Activated B cell treated with CpG ODN at 0.5 μM for 24 hours (primary cell): ENCODE data around the gene SULT1C4. TPM values are rescaled to one million over a fixed set of nuclear protein-coding genes. Genes with fewer than 3 reads are reported as not detected.

ENCODE experiments used
- ATAC-seq: fragments of 200-7000 bp; cut with Tn5 transposase; one replicate; pipeline ENCODE4 v1.10.0; 2021; ENCODE audit warnings: low read depth, mild to moderate bottlenecking, moderate library complexity
- CTCF ChIA-PET: fragments of 350-600 bp; sonication (Branson Sonifier 250); formaldehyde crosslinking; loops from one replicate; lab custom pipeline; 2021; ENCODE audit warnings: antibody characterized with exemption; lab: Charles Lee
- POLR2A ChIA-PET: fragments of 350-600 bp; sonication (Branson Sonifier 250); formaldehyde crosslinking; loops from one replicate; lab custom pipeline; 2021; ENCODE audit warnings: antibody characterized with exemption; lab: Charles Lee
- DNase-seq: peaks from one replicate; pipeline ENCODE4 v3.0.0; 2022
- H3K27ac Mint-ChIP-seq: one replicate; pipeline ENCODE4 v1.8.0; 2020; ENCODE audit warnings: mixed read lengths
- H3K27me3 Mint-ChIP-seq: one replicate; pipeline ENCODE4 v1.8.0; 2021; ENCODE audit warnings: mixed read lengths
- H3K36me3 Mint-ChIP-seq: one replicate; pipeline ENCODE4 v1.8.0; 2021; ENCODE audit warnings: low read depth, mixed read lengths
- H3K4me1 Mint-ChIP-seq: one replicate; pipeline ENCODE4 v1.8.0; 2021; ENCODE audit warnings: mixed read lengths
- H3K4me3 Mint-ChIP-seq: one replicate; pipeline ENCODE4 v1.8.0; 2020; ENCODE audit warnings: mild to moderate bottlenecking, mixed read lengths
- H3K9me3 Mint-ChIP-seq: one replicate; pipeline ENCODE4 v1.8.0; 2020; ENCODE audit warnings: mixed read lengths
- CTCF ChIP-seq: fragments of 200-600 bp; IDR thresholded peaks from one replicate; pipeline ENCODE4 v1.8.0; 2022; ENCODE audit warnings: antibody characterized with exemption, mild to moderate bottlenecking
- intact Hi-C: fragments of 100-400 bp; cut with micrococcal nuclease; formaldehyde crosslinking; loops from one replicate; pipeline ENCODE4 v1.15.1; 2024
- total RNA-seq: library from RNA; stranded (reverse); gene quantifications from 2 replicates; pipeline ENCODE4 v1.2.3, GENCODE V29; 2022

Gene SULT1C4
- total RNA-seq, 1 donor from 2014 or later: not detected

- no peak overlapping the region for H3K27ac Mint-ChIP-seq
- H3K27me3 Mint-ChIP-seq: peaks cover 2% of the 10 kb centered on the region
- H3K9me3 Mint-ChIP-seq: no peaks in the 10 kb centered on the region
- intact Hi-C loops: no loop called here
- no peaks in the 10 kb centered on the region for H3K36me3 Mint-ChIP-seq
- CTCF ChIA-PET: no interaction called here
- POLR2A ChIA-PET: no interaction called here
- DNase-seq: no peak
- ATAC-seq: no peak
- peaks cover 6% of the 10 kb centered on the region for H3K4me1 Mint-ChIP-seq
- H3K4me3 Mint-ChIP-seq: no peak overlapping the region
- no peak for TF ChIP-seq CTCF
Measured at GRCh38 chr2:108364676-108365297, 13.0 kb upstream of the SULT1C4 start.

GRCh38 chr2:108365656-108366055, 12.1 kb upstream of the SULT1C4 start:
- DNase-seq (no peak), ATAC-seq (no peak)
- no peaks in the 10 kb centered on the region for H3K9me3 Mint-ChIP-seq
- H3K4me1 Mint-ChIP-seq: peaks cover 6% of the 10 kb centered on the region
- H3K4me3 Mint-ChIP-seq: no peak overlapping the region
- no peak overlapping the region for H3K27ac Mint-ChIP-seq
- CTCF ChIA-PET: no interaction called here
- intact Hi-C loops: no loop called here
- POLR2A ChIA-PET: no interaction called here
- peaks cover 2% of the 10 kb centered on the region for H3K27me3 Mint-ChIP-seq
- H3K36me3 Mint-ChIP-seq: no peaks in the 10 kb centered on the region
- no peak for TF ChIP-seq CTCF

- ChIA-PET CTCF (no interaction called here), POLR2A (no interaction called here)
- Mint-ChIP-seq H3K4me1 (peaks cover 6% of the 10 kb centered on the region), H3K27me3 (peaks cover 2% of the 10 kb centered on the region), H3K27ac (no peak overlapping the region), H3K4me3 (no peak overlapping the region), H3K9me3 (no peaks in the 10 kb centered on the region), H3K36me3 (no peaks in the 10 kb centered on the region)
- ATAC-seq (no peak), DNase-seq (no peak)
- no peak for TF ChIP-seq CTCF
- intact Hi-C loops: no loop called here
Measured at GRCh38 chr2:108367014-108367413, 10.7 kb upstream of the SULT1C4 start.

GRCh38 chr2:108367561-108368175, 10.1 kb upstream of the SULT1C4 start:
- intact Hi-C loops: no loop called here
- ATAC-seq: no peak
- POLR2A ChIA-PET: no interaction called here
- Mint-ChIP-seq H3K36me3 (no peaks in the 10 kb centered on the region), H3K4me1 (peaks cover 6% of the 10 kb centered on the region), H3K9me3 (no peaks in the 10 kb centered on the region), H3K4me3 (no peak overlapping the region), H3K27ac (no peak overlapping the region), H3K27me3 (peaks cover 2% of the 10 kb centered on the region)
- DNase-seq: no peak
- CTCF ChIA-PET: no interaction called here
- no peak for TF ChIP-seq CTCF

GRCh38 chr2:108369153-108369552, 8.6 kb upstream of the SULT1C4 start:
- CTCF ChIA-PET: no interaction called here
- intact Hi-C loops: no loop called here
- Mint-ChIP-seq H3K27ac (no peak overlapping the region), H3K27me3 (peaks cover 2% of the 10 kb centered on the region), H3K4me3 (no peak overlapping the region), H3K36me3 (no peaks in the 10 kb centered on the region), H3K4me1 (no peaks in the 10 kb centered on the region), H3K9me3 (no peaks in the 10 kb centered on the region)
- POLR2A ChIA-PET: no interaction called here
- no peak for DNase-seq
- TF ChIP-seq CTCF: no peak
- ATAC-seq: no peak
